Measurements from ENCODE around the gene UTP25. TPM values are rescaled to one million over a fixed set of nuclear protein-coding genes. Genes with fewer than 3 reads are reported as not detected.

Gene UTP25
- total RNA-seq, 4 donors from 2014 or later = 5.3 to 9.5 (median 8.6) TPM

- no peak for TF ChIP-seq CTCF (IDR thresholded peaks at IDR 0.05; ENCODE audit: low read depth)
Observed at GRCh38 chr1:209876078-209876800, 48.5 kb downstream of the UTP25 start.

GRCh38 chr1:209877087-209877764, 49.5 kb downstream of the UTP25 start:
- TF ChIP-seq CTCF (IDR thresholded peaks at IDR 0.05; ENCODE audit: low read depth) = no peak

- no peak for TF ChIP-seq CTCF (IDR thresholded peaks at IDR 0.05; ENCODE audit: low read depth)
Observed at GRCh38 chr1:209878964-209879363, 51.2 kb downstream of the UTP25 start.

GRCh38 chr1:209879539-209879938, 51.8 kb downstream of the UTP25 start:
- no peak for TF ChIP-seq CTCF (IDR thresholded peaks at IDR 0.05; ENCODE audit: low read depth)

GRCh38 chr1:209880031-209880430, 52.3 kb downstream of the UTP25 start:
- no peak for TF ChIP-seq CTCF (IDR thresholded peaks at IDR 0.05; ENCODE audit: low read depth)

- TF ChIP-seq CTCF (IDR thresholded peaks at IDR 0.05; ENCODE audit: low read depth) = no peak
Observed at GRCh38 chr1:209881619-209882018, 53.8 kb downstream of the UTP25 start.

GRCh38 chr1:209882286-209882685, 54.5 kb downstream of the UTP25 start:
- TF ChIP-seq CTCF (IDR thresholded peaks at IDR 0.05; ENCODE audit: low read depth) = no peak
